GM21360 (cell line): ENCODE data around the gene GUCY1A1.

Source experiments
- ATAC-seq: cut with Tn5 transposase; IDR thresholded peaks from one replicate; pipeline ENCODE4 v1.9.1; 2021; ENCODE audit warnings: mild to moderate bottlenecking, moderate library complexity; ENCODE audit not compliant: unreplicated experiment

GUCY1A1 gene

GRCh38 chr4:155734065-155734464 lies 67.4 kb downstream of the GUCY1A1 start:
- no peak for ATAC-seq

- no peak for ATAC-seq
Observed at GRCh38 chr4:155734951-155735350, 68.3 kb downstream of the GUCY1A1 start.

GRCh38 chr4:155735496-155735895 lies 68.8 kb downstream of the GUCY1A1 start:
- no peak for ATAC-seq

- no peak for ATAC-seq
Observed at GRCh38 chr4:155738548-155738947, 71.9 kb downstream of the GUCY1A1 start.

GRCh38 chr4:155741546-155741945 lies 74.9 kb downstream of the GUCY1A1 start:
- ATAC-seq = no peak

- ATAC-seq = no peak
Observed at GRCh38 chr4:155742310-155743015, 75.8 kb downstream of the GUCY1A1 start.

- ATAC-seq = no peak
Observed at GRCh38 chr4:155745984-155746383, 79.3 kb downstream of the GUCY1A1 start.

GRCh38 chr4:155748039-155748438 lies 81.4 kb downstream of the GUCY1A1 start:
- ATAC-seq = no peak

GRCh38 chr4:155749041-155749440 lies 82.4 kb downstream of the GUCY1A1 start:
- no peak for ATAC-seq

- ATAC-seq = no peak
Observed at GRCh38 chr4:155751569-155751968, 84.9 kb downstream of the GUCY1A1 start.

GRCh38 chr4:155757745-155758265 lies 91.2 kb downstream of the GUCY1A1 start:
- ATAC-seq = no peak

- ATAC-seq = peak; percentile 99
Observed at GRCh38 chr4:155758481-155759371, 92.1 kb downstream of the GUCY1A1 start, which contains the start of gene GUCY1B1. TSS of gene GUCY1B1 (plus strand) at chr4:155759021. CDS start at chr4:155759141, 120 bp downstream.

GRCh38 chr4:155759372-155760252 lies 93.0 kb downstream of the GUCY1A1 start:
- ATAC-seq = peak; percentile 4

GRCh38 chr4:155761047-155761446 lies 94.4 kb downstream of the GUCY1A1 start:
- no peak for ATAC-seq

GRCh38 chr4:155761916-155762315 lies 95.3 kb downstream of the GUCY1A1 start:
- ATAC-seq = no peak

- no peak for ATAC-seq
Observed at GRCh38 chr4:155762334-155762733, 95.7 kb downstream of the GUCY1A1 start.

GRCh38 chr4:155763551-155763950 lies 96.9 kb downstream of the GUCY1A1 start:
- no peak for ATAC-seq

GRCh38 chr4:155765149-155765548 lies 98.5 kb downstream of the GUCY1A1 start:
- ATAC-seq = no peak

GRCh38 chr4:155766622-155767021 lies 100.0 kb downstream of the GUCY1A1 start:
- no peak for ATAC-seq

- no peak for ATAC-seq
Observed at GRCh38 chr4:155768370-155768769, 101.7 kb downstream of the GUCY1A1 start.

GRCh38 chr4:155769090-155769489 lies 102.4 kb downstream of the GUCY1A1 start:
- ATAC-seq = no peak
